ENCODE measurements around the gene PTPRN.
"Not testable (repeated sequence)": the region's sequence is repeated elsewhere in the genome, so short reads cannot be mapped to it uniquely, and the experiment has no call there.

The PTPRN gene

GRCh38 chr2:219266886-219267285, 42.3 kb downstream of the PTPRN start:
- DNase-seq, result no peak

GRCh38 chr2:219266232-219266631, 43.0 kb downstream of the PTPRN start:
- no peak for DNase-seq

- no peak for DNase-seq
These were observed 48.0 kb downstream of the PTPRN start for GRCh38 chr2:219261024-219261855.

GRCh38 chr2:219258942-219259341, 50.3 kb downstream of the PTPRN start:
- not testable (repeated sequence) for DNase-seq

- peak; percentile 34 for DNase-seq
These were observed 54.5 kb downstream of the PTPRN start for GRCh38 chr2:219254590-219255201.

- DNase-seq, result peak; percentile 90
These were observed 55.2 kb downstream of the PTPRN start, which contains the start of gene TUBA4A for GRCh38 chr2:219253753-219254589. Gene TUBA4A (minus strand): TSS chr2:219253918. CDS start chr2:219253858, 60 bp downstream.

GRCh38 chr2:219252900-219253752, 56.1 kb downstream of the PTPRN start, which contains the start of gene TUBA4B:
Gene TUBA4B (plus strand): TSS chr2:219253243. CDS start chr2:219253408, 165 bp downstream.
- peak; percentile 41 for DNase-seq

- peak; percentile 29 for DNase-seq
These were observed 56.7 kb downstream of the PTPRN start for GRCh38 chr2:219252570-219252899.

GRCh38 chr2:219252084-219252483, 57.1 kb downstream of the PTPRN start:
- DNase-seq, result peak; percentile 28

- no peak for DNase-seq
These were observed 57.5 kb downstream of the PTPRN start for GRCh38 chr2:219251656-219252055.

GRCh38 chr2:219250049-219250781, 59.0 kb downstream of the PTPRN start:
- no peak for DNase-seq

- peak; percentile 56 for DNase-seq
These were observed 59.8 kb downstream of the PTPRN start for GRCh38 chr2:219249203-219249980.

- no peak for DNase-seq
These were observed 60.4 kb downstream of the PTPRN start for GRCh38 chr2:219248845-219249202.

GRCh38 chr2:219247678-219248642, 61.2 kb downstream of the PTPRN start:
- peak; percentile 48 for DNase-seq

- no peak for DNase-seq
These were observed 62.6 kb downstream of the PTPRN start for GRCh38 chr2:219246559-219246958.

GRCh38 chr2:219245899-219246230, 63.3 kb downstream of the PTPRN start:
- DNase-seq, result no peak

GRCh38 chr2:219245148-219245898, 63.9 kb downstream of the PTPRN start, which contains the start of the genes GLB1L and STK16:
Gene GLB1L (minus strand): TSS chr2:219245444. CDS start chr2:219243573, 1,871 bp downstream.
Gene STK16 (plus strand): TSS chr2:219245479. CDS start chr2:219246000, 521 bp downstream.
- DNase-seq, result peak; percentile 82

- DNase-seq, result no peak
These were observed 64.4 kb downstream of the PTPRN start for GRCh38 chr2:219244789-219245147.

GRCh38 chr2:219243291-219243761, 65.9 kb downstream of the PTPRN start:
- DNase-seq, result no peak
